Measurements from ENCODE around the gene GPX3. TPM values are rescaled to one million over a fixed set of nuclear protein-coding genes. Genes with fewer than 3 reads are reported as not detected.

Gene GPX3, protein sequence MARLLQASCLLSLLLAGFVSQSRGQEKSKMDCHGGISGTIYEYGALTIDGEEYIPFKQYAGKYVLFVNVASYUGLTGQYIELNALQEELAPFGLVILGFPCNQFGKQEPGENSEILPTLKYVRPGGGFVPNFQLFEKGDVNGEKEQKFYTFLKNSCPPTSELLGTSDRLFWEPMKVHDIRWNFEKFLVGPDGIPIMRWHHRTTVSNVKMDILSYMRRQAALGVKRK
- total RNA-seq, result 5.9 and 12.8 TPM in 2 replicates

DNA sequence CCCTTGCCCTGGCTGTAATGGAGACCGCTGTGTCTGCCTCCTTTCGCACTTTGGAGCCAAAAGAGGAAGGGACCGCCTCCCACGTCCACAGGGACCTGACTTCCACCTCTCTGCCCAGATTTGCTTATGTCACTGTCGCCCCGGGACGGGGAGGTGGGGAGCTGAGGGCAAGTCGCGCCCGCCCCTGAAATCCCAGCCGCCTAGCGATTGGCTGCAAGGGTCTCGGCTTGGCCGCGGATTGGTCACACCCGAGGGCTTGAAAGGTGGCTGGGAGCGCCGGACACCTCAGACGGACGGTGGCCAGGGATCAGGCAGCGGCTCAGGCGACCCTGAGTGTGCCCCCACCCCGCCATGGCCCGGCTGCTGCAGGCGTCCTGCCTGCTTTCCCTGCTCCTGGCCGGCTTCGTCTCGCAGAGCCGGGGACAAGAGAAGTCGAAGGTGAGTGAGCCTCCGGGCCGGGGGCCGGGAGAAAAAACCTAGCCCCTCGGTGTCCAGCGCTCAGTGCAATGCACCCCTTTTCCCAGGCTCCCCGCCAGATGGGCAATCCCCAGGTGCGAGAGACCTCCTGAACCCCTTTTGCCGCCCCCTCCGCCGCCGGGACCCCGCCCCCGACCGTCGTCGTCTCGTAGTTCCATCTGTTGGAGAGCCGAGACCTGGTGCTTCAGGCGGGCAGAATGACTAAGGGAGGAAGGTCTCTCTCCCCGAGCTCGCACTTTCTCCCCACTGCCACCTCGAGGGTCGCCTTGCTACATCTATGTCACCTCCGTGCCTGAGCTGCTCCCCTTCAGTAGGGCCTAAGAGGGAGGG lies at the start of gene GPX3:
TSS of gene GPX3 (plus strand) at position 288 of the 807 bp plus-strand sequence. CDS start at position 352, 64 bp downstream.

Other genes with a start within 250 kb of the GPX3 start
- 2.4 and 2.6 TPM in 2 replicates for gene SMIM3, start 241.8 kb upstream of the GPX3 start, total RNA-seq
- gene IRGM, start 174.1 kb upstream of the GPX3 start, total RNA-seq, result not detected in 2 replicates
- 8.1 and 11.4 TPM in 2 replicates for gene ZNF300, start 115.6 kb upstream of the GPX3 start, total RNA-seq
- gene TNIP1, start 60.4 kb downstream of the GPX3 start, total RNA-seq, result 127 and 146 TPM in 2 replicates
- 48.2 and 48.7 TPM in 2 replicates for gene ANXA6, start 137.2 kb downstream of the GPX3 start, total RNA-seq
- 6.0 and 28.7 TPM in 2 replicates for gene CCDC69, start 203.5 kb downstream of the GPX3 start, total RNA-seq
- 69.5 and 86.1 TPM in 2 replicates for gene GM2A, start 232.6 kb downstream of the GPX3 start, total RNA-seq

All from placental epithelial cell (primary cell).